Astrocyte of the cerebellum (primary cell): ENCODE results near the gene SHROOM3.

Experiments
- DNase-seq: peaks from one replicate; pipeline ENCODE4 v3.0.0-alpha.2; 2011; ENCODE audit warnings: low read depth
- H3K4me3 ChIP-seq: 2 replicates; pipeline ENCODE4 v1.5.1; 2011; ENCODE audit warnings: mild to moderate bottlenecking, low read depth, low read length, moderate library complexity
- CTCF ChIP-seq: IDR thresholded peaks from 2 replicates; pipeline ENCODE4 v1.5.1; 2012; ENCODE audit warnings: low read length, low read depth, moderate library complexity, mild to moderate bottlenecking; ENCODE audit errors: missing control alignments
- in situ Hi-C: cut with HindIII; loops from 2 replicates; pipeline ENCODE4 v1.10.0; 2017; ENCODE audit warnings: low sequenced_read_pairs

Gene SHROOM3

GRCh38 chr4:76564123-76564915 is 129.3 kb downstream of the SHROOM3 start:
- no peak for DNase-seq
- H3K4me3 ChIP-seq = no peak overlapping the region
- TF ChIP-seq CTCF = no peak
- in situ Hi-C loops = no loop called here

- no peak for DNase-seq
- in situ Hi-C loops = no loop called here
- TF ChIP-seq CTCF = no peak
- no peak overlapping the region for H3K4me3 ChIP-seq
Observed at GRCh38 chr4:76568262-76568661, 133.2 kb downstream of the SHROOM3 start.

GRCh38 chr4:76569225-76569624 is 134.2 kb downstream of the SHROOM3 start:
- in situ Hi-C loops = no loop called here
- no peak for TF ChIP-seq CTCF
- no peak overlapping the region for H3K4me3 ChIP-seq
- DNase-seq = no peak

- DNase-seq = no peak
- no peak for TF ChIP-seq CTCF
- in situ Hi-C loops = no loop called here
- H3K4me3 ChIP-seq = no peak overlapping the region
Observed at GRCh38 chr4:76569706-76570105, 134.7 kb downstream of the SHROOM3 start.

- in situ Hi-C loops = no loop called here
- TF ChIP-seq CTCF = no peak
- no peak for DNase-seq
- H3K4me3 ChIP-seq = no peak overlapping the region
Observed at GRCh38 chr4:76570141-76570973, 135.3 kb downstream of the SHROOM3 start.

- H3K4me3 ChIP-seq = no peak overlapping the region
- TF ChIP-seq CTCF = no peak
- in situ Hi-C loops = no loop called here
- DNase-seq = no peak
Observed at GRCh38 chr4:76571274-76571673, 136.2 kb downstream of the SHROOM3 start.
